Stimulated activated CD4-positive, alpha-beta T cell treated with anti-CD3 and anti-CD28 coated beads, Interleukin-15, amount 100 ng/mL, for 1 hour (primary cell): ENCODE measurements around the gene LAIR1.

Experiments
- DNase-seq, 2 donors: peaks; one replicate each; pipeline ENCODE4 v3.0.0-alpha.2; 2020; ENCODE audit warnings: low read depth in 1 of 2, low spot score in 1 of 2

The LAIR1 gene

DNA sequence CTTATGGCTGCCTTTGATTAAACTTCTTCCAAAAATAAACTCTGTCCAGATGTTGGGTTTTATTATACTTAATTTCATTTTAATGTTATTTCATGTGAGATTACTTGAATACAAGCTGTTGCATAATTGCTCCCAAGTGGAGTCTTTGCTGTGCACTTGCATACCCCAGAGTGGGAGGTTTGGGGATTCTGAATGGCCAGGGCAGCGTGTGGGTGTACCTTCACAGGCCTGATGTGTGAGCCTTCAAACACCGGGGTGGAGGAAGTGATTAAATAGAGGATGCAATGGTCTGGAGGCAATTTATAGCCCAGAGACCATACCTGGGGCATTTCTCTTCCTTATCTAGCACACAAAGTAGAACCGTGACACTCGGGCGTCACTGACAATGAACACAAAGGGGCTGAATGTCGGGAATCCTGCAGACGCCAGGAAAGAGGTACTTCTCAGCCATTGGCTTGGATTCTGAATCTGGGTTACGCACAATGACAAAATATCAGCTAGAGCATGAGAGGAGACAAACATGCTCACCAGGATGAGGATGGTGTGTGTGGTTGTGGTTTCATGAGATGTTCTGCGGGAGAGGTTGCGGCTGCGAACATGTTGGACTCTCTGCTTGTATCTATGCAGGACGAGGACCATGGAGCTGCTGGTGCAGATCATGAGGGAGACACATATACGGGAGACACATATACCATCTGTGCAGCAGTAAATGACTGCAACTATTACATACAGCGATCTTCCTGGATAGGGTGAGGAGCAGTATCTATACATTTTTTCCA lies 44.6 kb downstream of the LAIR1 start:
- DNase-seq, result no peak

DNA sequence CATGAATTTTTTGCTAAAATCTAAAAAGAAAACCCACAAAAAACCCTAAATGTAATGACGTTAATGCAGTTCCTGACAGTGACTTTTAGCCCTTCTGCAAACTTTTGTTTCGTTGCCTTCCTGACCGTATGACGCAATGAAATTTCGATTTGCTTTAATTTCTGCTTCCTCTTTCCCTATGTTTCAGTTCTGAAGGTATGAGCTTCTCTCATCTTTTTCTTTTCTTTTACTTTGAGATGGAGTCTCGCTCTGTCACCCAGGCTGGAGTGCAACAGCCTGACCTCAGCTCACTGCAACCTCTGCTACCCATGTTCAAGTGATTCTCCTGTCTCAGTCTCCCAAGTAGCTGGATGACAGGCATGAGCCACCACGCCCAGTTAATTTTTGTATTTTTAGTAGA lies 45.7 kb downstream of the LAIR1 start:
- no peak for DNase-seq

DNA sequence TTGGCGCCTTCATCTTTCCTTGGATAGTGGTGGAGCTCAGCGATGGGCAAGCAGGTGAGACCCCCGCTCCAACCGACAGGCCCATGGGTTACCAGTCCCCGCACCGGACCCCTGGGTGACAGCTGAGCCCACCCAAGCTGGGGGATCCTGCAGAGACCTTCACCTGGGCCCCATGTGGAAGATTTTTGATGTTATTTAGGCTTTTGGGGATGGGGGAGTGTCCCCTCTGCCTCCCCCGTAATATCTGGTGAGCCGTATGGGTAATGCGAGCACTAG lies 46.8 kb downstream of the LAIR1 start:
- DNase-seq, result no peak

DNA sequence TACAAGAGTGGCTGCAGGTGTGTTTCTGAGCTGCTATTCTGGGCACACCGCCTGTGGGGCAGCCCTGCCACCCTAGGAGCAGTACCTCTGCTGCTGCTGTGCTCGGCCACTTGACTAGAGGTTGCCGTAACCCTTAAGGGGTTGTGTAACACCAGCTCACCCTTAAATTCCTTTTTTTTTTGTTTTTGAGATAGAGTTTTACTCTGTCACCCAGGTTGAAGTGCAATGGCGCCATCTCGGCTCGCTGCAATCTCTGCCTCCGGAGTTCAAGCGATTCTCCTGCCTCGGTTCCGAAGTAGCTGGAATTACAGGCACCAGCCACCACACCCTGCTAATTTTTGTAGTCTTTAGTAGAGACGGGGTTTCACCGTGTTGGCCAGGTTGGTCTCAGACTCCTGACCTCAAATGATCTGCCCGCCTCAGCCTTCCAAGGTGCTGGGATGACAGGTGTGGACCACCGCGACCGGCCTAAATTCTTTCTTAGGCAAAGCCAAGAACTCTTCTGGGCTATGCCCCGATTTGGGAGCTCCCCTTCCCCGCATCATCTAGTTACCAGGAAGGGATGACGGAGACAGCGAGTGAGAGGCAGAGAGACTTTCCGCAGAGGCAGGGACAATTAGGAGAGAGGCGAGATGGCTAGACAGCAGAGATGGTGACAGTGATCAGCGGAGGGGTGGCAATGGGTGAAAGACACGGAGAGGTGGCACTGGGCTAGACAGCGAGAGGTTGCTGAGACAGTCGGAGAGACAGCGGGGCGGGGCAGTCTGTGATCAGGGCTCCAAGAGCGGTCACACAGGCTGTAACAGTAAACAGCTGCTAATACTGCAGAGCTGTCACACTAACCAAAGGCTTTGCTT lies 47.4 kb downstream of the LAIR1 start:
- DNase-seq, result no peak

DNA sequence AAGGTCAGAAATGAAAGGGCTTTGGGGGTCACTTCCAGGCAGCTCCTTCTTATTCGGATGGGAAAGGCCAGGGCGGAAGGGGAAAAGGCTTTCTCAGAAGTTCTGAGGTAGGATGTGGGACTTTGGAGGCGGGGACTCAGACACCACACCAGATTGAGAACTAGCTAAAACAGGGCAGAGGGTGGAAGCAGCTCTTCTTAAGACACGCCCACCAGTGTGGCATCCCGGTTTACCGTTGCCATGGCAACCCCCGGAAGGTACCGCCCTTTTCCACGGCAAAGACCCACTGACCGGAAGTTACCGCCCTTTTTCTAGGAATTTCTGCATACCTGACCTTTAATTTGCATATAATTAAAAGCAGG lies 48.0 kb downstream of the LAIR1 start:
- no peak for DNase-seq

DNA sequence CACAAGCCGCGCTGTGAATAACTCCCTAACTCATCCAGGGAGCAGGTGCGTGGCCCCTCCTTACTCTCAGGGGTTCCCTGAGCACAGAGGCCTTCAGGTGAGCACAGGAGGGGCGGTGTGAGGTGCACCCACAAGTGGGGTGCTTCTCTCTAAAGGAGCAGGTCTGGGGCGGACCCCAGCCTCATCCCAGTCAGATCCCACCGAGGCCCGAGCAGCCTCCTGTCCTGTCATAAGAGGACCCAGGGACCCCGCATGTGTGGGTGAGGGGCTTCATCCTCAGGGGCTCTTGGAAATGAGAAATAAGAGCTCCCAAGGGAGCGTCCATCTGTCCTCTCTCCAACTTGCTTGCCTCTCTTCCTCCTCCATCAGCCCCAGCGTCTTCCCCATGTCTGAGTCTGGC lies 48.8 kb downstream of the LAIR1 start:
- DNase-seq, result no peak

DNA sequence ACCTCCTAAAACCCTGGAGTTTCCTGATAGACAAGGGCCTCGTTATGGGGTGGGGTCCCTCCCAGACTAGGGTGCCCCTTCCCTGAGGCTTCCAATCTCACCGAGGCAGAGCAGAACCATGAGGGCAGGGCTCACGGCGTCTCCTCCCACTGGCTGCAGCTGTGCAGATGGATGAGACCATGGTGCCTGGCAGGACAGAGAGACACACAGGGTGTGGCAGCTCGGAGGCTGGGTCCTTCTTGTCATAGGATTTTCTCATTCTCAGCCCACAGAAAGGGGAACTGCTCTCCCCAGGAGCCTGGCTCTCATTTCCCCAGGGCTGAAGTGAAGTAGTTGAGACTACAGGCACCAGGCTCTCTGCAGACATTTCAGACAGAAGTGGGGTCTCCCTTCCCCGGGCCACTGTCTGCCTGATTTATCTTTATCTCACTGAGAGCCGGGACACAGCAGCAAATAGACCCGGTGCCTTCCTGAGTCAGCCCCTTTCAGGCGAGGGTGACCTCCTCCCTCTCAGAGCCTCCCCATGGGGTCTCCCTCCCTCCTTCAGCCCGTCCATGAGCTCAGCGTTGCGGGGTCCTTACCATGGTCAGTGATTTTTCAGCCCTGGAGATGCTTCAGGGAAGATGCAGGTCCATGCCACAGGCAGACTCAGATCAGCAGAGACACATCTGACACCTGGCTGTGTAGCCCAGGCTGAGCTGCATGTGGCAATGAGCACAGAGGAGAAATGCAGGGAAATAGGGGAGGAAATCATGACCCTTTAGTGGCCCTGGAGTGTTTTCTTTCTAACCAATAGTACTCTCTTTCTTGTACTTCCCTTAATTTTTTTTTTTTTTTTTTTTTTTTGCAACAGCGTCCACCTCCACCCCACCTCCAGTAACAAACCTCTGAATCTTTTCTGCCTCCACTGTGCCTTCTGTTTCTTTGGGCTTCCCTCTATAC lies 52.0 kb downstream of the LAIR1 start, which contains the start of gene LILRA5:
Gene LILRA5, minus strand, starts transcription at position 731 of the 942 bp plus-strand sequence. Its CDS starts 147 bp downstream, at position 584.
- no peak for DNase-seq

GRCh38 chr19:54312011-54312410 lies 52.7 kb downstream of the LAIR1 start:
- no peak for DNase-seq

GRCh38 chr19:54311486-54311885 lies 53.2 kb downstream of the LAIR1 start:
- no peak for DNase-seq

DNA sequence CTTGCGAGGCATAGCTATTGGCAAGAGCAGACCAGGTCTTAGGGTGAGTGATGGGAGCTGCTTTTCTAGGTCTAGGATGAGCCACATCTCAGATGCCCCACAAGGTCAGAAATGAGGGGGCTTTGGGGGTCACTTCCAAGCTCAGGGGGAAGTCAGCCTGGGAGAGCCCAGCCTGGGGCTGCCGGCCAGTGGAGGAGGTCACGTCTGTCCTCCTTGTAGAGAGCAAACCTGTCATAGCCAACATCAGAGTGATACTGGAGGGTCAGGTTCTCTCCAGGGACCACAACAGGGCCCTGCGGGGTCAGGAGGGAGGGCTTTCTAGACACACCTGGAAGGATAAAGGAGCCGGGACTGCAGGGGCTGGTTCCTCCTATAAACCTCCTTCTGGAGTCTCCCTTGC lies 54.2 kb downstream of the LAIR1 start:
- no peak for DNase-seq

DNA sequence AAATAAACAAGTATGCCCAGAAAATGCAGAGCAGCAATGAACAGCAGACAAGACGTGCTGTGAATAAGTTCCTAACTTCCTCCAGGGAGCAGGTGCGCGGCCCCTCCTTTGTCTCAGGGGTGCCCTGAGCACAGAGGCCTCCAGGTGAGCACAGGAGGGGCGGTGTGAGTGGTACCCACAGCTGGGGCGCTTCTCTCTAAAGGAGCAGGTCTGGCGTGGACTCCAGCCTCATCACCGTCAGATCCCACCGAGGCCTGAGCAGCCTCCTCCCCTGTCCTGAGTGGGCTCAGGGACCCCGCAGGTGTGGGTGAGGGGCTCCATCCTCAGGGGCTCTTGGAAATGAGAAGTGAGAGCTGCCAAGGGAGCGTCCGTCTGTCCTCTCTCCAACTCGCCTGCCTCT lies 54.9 kb downstream of the LAIR1 start:
- no peak for DNase-seq

DNA sequence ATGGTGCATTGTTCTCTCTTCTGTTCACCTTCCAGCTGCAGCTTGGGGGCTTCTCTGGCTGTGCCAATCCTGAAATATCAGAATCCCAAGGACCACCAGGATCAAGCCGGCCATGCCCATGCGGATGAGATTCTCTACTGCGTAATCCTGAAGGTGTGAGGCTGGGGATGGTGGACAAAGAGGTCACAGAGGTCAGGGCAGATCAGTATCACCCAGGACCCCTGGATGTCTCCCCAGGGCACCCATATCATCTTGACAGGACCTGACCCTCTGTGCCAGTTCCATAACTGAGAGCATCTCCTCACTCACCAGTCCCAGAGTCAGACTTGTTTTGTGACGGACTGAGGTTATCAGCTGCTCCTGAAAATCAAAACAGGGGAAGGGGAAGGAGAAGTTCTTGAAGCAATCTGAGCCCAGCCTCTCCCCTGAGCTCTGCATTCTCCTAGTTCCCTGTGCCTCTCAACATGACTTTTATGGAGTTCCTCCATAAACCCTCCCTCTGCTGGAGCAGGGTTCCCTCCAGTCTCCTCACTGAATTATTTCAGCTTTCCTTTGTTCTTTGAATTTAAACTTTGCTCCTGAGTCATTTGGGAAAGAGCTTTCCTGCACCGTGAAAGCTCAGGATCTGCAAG lies 57.2 kb downstream of the LAIR1 start:
- no peak for DNase-seq

DNA sequence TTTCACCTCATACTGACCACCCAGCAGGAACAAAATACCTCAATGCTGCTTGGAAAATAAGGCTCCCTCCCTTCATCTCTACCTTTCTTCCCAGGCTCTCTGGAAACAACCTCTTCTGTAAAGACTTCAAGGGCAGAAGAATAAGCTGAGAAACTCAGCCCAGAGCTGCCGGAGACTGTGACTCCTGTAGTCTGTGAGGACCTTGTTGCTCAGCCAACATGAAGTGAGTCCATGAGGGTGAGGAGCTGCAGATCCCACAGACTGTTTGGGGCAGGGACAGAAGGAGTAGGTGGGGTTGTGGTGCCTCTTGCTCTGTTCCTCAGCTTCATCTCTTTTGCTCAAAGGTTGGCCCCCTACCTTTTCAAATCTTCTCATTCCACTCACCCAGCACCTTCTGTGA lies 59.6 kb downstream of the LAIR1 start:
- DNase-seq, result no peak

DNA sequence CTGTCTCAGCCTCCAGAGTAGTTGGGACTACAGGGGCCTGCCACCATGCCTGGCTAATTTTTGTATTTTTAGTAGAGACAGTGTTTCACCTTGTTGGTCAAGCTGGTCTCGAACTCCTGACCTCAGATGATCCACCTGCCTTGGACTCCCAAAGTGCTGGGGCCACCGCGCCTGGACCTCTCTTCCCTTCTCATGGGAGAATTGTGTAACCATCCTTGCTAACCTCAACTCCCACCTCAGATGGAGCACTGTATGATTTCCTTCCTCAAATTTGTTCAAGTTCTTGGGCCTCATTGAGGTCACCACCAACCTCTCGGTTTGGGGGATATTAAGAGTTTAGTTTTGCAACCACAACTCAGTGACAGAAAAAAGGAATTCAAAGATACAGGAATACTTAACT lies 62.5 kb downstream of the LAIR1 start:
- no peak for DNase-seq
